Esophagus muscularis mucosa (tissue), 3 donors: ENCODE measurements around the gene ULBP3.

Experiments used
- POLR2A ChIP-seq: fragments of 450-650 bp; IDR thresholded peaks from one replicate; pipeline ENCODE4 v1.6.1; 2017; ENCODE audit warnings: antibody characterized with exemption, moderate library complexity, mild to moderate bottlenecking, low read depth
- TF ChIP-seq, protein P1 (sequence below), 3 experiments: fragments of 200-600 bp in 2 of 3; fragments of 450-650 bp in 1 of 3; sonication (generic) in 2 of 3; IDR thresholded peaks; one replicate each; pipeline ENCODE4 v1.5.1; 2017 to 2019; ENCODE audit warnings: antibody characterized with exemption in 3 of 3, mild to moderate bottlenecking in 2 of 3, moderate library complexity in 1 of 3

DNA sequence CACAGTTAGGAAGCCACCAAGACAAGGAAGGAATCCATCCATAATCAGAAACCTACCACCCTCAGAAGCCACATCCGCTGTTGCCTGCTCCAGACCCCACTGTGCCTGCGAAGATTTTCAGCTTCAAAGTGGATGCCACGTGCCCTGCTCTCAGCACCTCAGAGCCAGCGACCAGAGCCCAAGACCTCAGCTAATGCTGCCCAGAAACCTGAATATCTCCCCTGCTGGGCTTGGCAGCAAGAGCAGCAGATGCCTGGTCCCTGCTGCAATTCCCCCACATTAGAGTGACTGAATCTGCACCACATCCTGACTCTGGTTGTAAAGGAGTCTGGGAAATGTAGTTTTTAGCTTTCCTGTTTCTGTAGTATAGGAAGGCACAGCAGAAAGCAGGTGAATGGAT lies 10.7 kb upstream of the ULBP3 start:
- TF ChIP-seq, protein P1, sequence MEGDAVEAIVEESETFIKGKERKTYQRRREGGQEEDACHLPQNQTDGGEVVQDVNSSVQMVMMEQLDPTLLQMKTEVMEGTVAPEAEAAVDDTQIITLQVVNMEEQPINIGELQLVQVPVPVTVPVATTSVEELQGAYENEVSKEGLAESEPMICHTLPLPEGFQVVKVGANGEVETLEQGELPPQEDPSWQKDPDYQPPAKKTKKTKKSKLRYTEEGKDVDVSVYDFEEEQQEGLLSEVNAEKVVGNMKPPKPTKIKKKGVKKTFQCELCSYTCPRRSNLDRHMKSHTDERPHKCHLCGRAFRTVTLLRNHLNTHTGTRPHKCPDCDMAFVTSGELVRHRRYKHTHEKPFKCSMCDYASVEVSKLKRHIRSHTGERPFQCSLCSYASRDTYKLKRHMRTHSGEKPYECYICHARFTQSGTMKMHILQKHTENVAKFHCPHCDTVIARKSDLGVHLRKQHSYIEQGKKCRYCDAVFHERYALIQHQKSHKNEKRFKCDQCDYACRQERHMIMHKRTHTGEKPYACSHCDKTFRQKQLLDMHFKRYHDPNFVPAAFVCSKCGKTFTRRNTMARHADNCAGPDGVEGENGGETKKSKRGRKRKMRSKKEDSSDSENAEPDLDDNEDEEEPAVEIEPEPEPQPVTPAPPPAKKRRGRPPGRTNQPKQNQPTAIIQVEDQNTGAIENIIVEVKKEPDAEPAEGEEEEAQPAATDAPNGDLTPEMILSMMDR (IDR thresholded peaks at IDR 0.05): no peak
- TF ChIP-seq POLR2A: no peak
